Tibial nerve (tissue), 4 donors: ENCODE data around the gene ATP1A2. TPM values are rescaled to one million over a fixed set of nuclear protein-coding genes. Genes with fewer than 3 reads are reported as not detected.

Source experiments
- DNase-seq, 2 donors: peaks; one replicate each; pipeline ENCODE4 v3.0.0-alpha.2; 2019; ENCODE audit warnings: low spot score in 2 of 2
- H3K27ac ChIP-seq, 4 donors: fragments of 200-600 bp; sonication (generic) in 3 of 4; one replicate each; pipeline ENCODE4 v1.5.1; 2017 to 2019; ENCODE audit warnings: mild to moderate bottlenecking in 1 of 4
- H3K27me3 ChIP-seq, 2 donors: fragments of 200-600 bp; sonication (generic) in 1 of 2; one replicate each; pipeline versions ENCODE4 v1.5.1 to v1.6.0; 2017 to 2019
- H3K36me3 ChIP-seq, 3 donors: fragments of 200-600 bp; sonication (generic); one replicate each; pipeline ENCODE4 v1.5.1; 2018 to 2019
- H3K4me1 ChIP-seq, 4 donors: fragments of 200-600 bp; sonication (generic) in 3 of 4; one replicate each; pipeline ENCODE4 v1.5.1; 2017 to 2019
- H3K4me3 ChIP-seq, 4 donors: fragments of 200-600 bp; sonication (generic) in 3 of 4; one replicate each; pipeline ENCODE4 v1.5.1; 2017 to 2019; ENCODE audit warnings: mild to moderate bottlenecking in 1 of 4, moderate library complexity in 1 of 4
- H3K9me3 ChIP-seq, 4 donors: fragments of 200-600 bp; sonication (generic) in 3 of 4; one replicate each; pipeline ENCODE4 v1.5.1; 2017 to 2019
- EP300 ChIP-seq, 2 donors: sonication (generic); formaldehyde crosslinking; IDR thresholded peaks; one replicate each; pipeline ENCODE4 v1.6.1; 2017; ENCODE audit warnings: antibody characterized with exemption in 2 of 2, mild to moderate bottlenecking in 1 of 2
- POLR2A ChIP-seq, 2 donors: fragments of 450-650 bp; IDR thresholded peaks; one replicate each; pipeline ENCODE4 v1.6.1; 2017; ENCODE audit warnings: antibody characterized with exemption in 2 of 2, mild to moderate bottlenecking in 2 of 2, moderate library complexity in 2 of 2
- WGBS, 2 donors: methylation state at CpG; one replicate each; pipeline ENCODE4 v1.1.5; 2018; 5-methylcytosine and 5-hydroxymethylcytosine counted together
- total RNA-seq, 4 donors: library from RNA; depleted of rRNA; stranded (reverse); fragments of >200 nt; gene quantifications; one replicate each; pipeline ENCODE4 v1.1.0, GENCODE V29; 2016
- TF ChIP-seq, protein P1 (sequence below), 5 experiments: fragments of 200-600 bp in 3 of 5; fragments of 450-650 bp in 2 of 5; sonication (generic) in 3 of 5; IDR thresholded peaks; one replicate each; pipeline ENCODE4 v1.5.1; 2016 to 2019; ENCODE audit warnings: antibody characterized with exemption in 5 of 5, mild to moderate bottlenecking in 3 of 5, moderate library complexity in 2 of 5

ATP1A2 gene
- total RNA-seq, 4 donors from 2014 or later: 173 to 211 (median 201) TPM

DNA sequence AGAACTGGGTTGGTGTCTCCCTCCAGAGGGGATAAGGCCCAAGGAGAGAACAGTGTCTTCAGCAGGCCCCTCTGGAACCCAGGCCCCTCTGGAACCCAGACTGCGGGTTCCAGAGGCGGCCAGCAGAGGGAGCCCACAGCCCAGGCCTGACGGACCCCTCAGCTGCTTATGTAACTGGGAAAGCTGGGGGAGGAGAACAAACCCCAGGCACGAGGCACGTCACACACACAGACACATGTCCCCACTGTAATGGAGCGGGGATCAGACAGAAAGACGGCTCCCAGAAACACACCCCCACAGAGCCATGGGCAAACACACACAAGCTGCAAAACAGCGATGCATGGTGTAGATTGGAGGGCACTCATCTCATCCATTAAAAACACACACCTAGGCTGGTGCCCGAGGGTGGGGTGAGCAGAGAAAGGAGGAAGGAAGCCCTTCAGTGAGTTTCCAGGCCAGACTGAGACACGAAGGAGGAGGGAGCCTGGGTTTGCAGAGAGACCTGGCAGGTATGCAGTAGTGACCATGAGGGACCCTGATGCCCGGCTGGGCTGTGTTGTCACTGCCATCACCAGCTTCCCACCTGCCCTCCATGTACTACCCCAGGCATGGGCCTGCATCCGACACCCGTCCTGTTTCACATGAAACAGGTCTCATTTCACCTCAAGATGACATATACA is 14.4 kb upstream of the ATP1A2 start:
- Histone ChIP-seq H3K4me1 (peaks cover 0 to 83% (median 56%) of the 10 kb centered on the region in 4 donors), H3K27me3 (no peaks in the 10 kb centered on the region), H3K36me3 (no peaks in the 10 kb centered on the region), H3K4me3 (no peak overlapping the region), H3K9me3 (no peaks in the 10 kb centered on the region), H3K27ac (peak overlapping the region; percentile 58 to 99 (median 91))
- peak; percentile 68 to 69 for DNase-seq
- peak in 1 of 2 donors; percentile 49 for TF ChIP-seq POLR2A (IDR thresholded peaks at IDR 0.05)
- TF ChIP-seq EP300 (IDR thresholded peaks at IDR 0.05): peak; percentile 34 to 86
- TF ChIP-seq, protein P1, sequence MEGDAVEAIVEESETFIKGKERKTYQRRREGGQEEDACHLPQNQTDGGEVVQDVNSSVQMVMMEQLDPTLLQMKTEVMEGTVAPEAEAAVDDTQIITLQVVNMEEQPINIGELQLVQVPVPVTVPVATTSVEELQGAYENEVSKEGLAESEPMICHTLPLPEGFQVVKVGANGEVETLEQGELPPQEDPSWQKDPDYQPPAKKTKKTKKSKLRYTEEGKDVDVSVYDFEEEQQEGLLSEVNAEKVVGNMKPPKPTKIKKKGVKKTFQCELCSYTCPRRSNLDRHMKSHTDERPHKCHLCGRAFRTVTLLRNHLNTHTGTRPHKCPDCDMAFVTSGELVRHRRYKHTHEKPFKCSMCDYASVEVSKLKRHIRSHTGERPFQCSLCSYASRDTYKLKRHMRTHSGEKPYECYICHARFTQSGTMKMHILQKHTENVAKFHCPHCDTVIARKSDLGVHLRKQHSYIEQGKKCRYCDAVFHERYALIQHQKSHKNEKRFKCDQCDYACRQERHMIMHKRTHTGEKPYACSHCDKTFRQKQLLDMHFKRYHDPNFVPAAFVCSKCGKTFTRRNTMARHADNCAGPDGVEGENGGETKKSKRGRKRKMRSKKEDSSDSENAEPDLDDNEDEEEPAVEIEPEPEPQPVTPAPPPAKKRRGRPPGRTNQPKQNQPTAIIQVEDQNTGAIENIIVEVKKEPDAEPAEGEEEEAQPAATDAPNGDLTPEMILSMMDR (IDR thresholded peaks at IDR 0.05): peak; percentile 93 to 99 (median 95)
- WGBS, 2 donors: 19 to 29% methylated on average over 9 to 13 of the region's 13 CpGs

DNA sequence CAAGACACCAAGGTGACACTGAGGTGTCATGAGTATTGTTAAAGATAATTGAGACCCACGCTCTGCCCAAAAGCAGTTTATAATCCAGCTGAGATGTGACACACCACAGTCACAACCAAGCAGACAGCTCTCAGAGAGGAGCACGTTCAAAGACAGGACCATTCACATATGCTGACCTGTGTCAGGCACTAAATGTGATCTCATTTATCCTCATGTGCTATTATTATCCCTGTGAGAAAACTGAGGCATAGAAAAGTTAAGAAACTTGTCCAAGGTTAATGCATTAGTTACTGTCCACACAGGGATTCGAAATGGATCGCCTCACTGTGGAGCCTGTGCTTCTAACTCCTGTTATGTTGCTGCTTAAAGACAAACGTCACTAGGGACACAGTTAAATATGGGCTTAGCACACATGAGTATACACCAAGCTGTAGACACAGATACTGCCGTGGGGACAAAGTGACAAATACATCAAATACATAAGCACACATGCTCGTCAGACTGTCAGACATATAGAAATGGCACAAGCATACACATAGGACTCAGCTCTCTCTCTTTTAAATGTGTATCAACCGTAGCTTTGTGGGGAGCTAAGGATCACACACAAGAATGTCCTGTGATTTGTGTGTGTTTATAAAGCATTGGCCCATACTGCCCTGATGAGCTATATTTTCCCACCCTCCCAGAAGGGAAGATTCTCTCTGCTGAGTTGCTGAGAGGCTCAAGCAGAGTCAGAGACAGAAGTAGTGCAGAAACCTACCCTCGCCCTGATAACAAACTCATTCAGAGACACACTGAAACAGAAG is 13.6 kb upstream of the ATP1A2 start:
- 44 to 54% methylated on average over 9 of the region's 9 CpGs for WGBS, 2 donors
- no peak for TF ChIP-seq POLR2A (IDR thresholded peaks at IDR 0.05)
- TF ChIP-seq EP300 (IDR thresholded peaks at IDR 0.05): no peak
- TF ChIP-seq, protein P1 (IDR thresholded peaks at IDR 0.05): no peak
- no peak for DNase-seq
- Histone ChIP-seq H3K4me1 (peaks cover 0 to 76% (median 49%) of the 10 kb centered on the region in 4 donors), H3K27me3 (no peaks in the 10 kb centered on the region), H3K9me3 (no peaks in the 10 kb centered on the region), H3K4me3 (no peak overlapping the region), H3K27ac (peak overlapping the region; percentile 58 to 99 (median 86)), H3K36me3 (no peaks in the 10 kb centered on the region)

DNA sequence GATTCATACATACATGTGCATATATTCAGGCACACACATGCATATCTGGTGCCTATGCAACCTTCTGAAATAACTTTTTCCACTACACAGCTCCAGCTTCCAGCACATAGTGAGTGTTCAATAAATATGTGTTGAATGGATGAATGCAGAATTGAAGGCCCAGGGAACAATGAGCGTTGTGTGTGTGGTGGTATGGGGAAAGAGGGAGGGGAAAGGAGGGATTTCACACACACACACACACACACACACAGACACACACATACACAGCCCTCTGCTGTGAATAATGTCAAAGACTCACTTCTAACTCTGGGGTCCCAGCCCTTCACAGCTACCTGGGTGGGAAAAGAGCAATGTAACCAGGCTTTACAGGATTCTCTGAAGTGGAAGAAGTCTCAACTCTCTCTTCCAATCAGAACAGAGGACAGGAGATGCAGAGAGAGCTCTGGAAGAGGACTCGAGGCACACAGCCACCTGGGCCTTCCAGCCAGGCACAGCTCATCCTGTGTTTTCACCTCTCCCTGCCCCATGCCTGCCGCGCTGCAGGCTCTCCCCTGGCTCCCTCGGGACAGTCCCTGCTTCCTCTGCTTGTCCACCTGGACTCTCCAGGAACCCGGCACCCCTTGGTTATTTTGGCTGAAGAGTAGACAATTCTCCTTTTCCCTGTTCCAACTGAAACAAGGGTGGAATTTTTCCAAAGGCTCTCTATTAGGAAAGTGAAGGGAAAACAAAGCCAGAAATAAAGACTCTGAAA is 11.7 kb upstream of the ATP1A2 start:
- H3K4me3 ChIP-seq: no peak overlapping the region
- peaks cover 0 to 71% (median 38%) of the 10 kb centered on the region in 4 donors for H3K4me1 ChIP-seq
- 22 to 23% methylated on average over 6 of the region's 6 CpGs for WGBS, 2 donors
- no peak for DNase-seq
- H3K36me3 ChIP-seq: no peaks in the 10 kb centered on the region
- no peaks in the 10 kb centered on the region for H3K9me3 ChIP-seq
- peak overlapping the region; percentile 64 to 99 (median 86) for H3K27ac ChIP-seq
- no peaks in the 10 kb centered on the region for H3K27me3 ChIP-seq
- TF ChIP-seq, protein P1 (IDR thresholded peaks at IDR 0.05): no peak
- TF ChIP-seq POLR2A (IDR thresholded peaks at IDR 0.05) (no peak), EP300 (IDR thresholded peaks at IDR 0.05) (peak in 1 of 2 donors; percentile 27)

DNA sequence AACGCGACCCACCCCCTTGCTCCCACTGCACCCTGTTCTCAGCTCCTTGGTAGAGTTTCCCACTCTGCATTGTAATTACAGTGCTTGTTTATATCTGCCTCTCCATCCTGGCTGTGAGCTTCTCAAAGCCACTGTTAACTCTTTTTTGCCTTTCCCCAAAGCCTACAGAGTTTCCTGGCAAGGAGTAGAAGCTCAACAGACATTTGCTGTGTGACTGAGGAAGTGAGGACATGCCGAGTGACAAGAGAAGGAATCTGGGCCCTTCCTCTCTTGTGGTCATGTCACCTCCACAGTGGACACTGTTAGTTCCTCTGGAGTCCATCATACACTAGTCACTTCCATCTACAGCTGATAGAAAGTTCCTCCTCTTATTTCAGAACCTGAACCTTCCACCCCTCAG is 11.1 kb upstream of the ATP1A2 start:
- H3K9me3 ChIP-seq: no peaks in the 10 kb centered on the region
- no peak for DNase-seq
- TF ChIP-seq EP300 (IDR thresholded peaks at IDR 0.05): peak in 1 of 2 donors; percentile 31
- TF ChIP-seq, protein P1 (IDR thresholded peaks at IDR 0.05): no peak
- peaks cover 0 to 72% (median 36%) of the 10 kb centered on the region in 4 donors for H3K4me1 ChIP-seq
- peak overlapping the region; percentile 59 to 99 (median 76) for H3K27ac ChIP-seq
- 20 to 32% methylated on average over 3 of the region's 3 CpGs for WGBS, 2 donors
- no peak overlapping the region for H3K4me3 ChIP-seq
- H3K27me3 ChIP-seq: no peaks in the 10 kb centered on the region
- H3K36me3 ChIP-seq: no peaks in the 10 kb centered on the region
